ES-I3 (cell line): Measurements from ENCODE around the gene SYT1.

Experiments used
- H3K36me3 ChIP-seq: 2 replicates; pipeline ENCODE4 v1.6.1; 2013; ENCODE audit warnings: mild to moderate bottlenecking, low read length, control low read depth, moderate library complexity; ENCODE audit not compliant: insufficient read depth
- H3K4me1 ChIP-seq: 2 replicates; pipeline ENCODE4 v1.6.1; 2013; ENCODE audit warnings: mild to moderate bottlenecking, control low read depth, low read length; ENCODE audit not compliant: insufficient read depth
- H3K9ac ChIP-seq: 2 replicates; pipeline ENCODE4 v1.6.1; 2013; ENCODE audit warnings: low read depth, mild to moderate bottlenecking, low read length, moderate library complexity
- H3K9me3 ChIP-seq: 2 replicates; pipeline ENCODE4 v1.6.1; 2013; ENCODE audit warnings: mild to moderate bottlenecking, low read length, moderate library complexity; ENCODE audit not compliant: control insufficient read depth, insufficient read depth

The SYT1 gene

GRCh38 chr12:79288911-79289310 is 424.3 kb downstream of the SYT1 start:
- no peak overlapping the region for H3K9ac ChIP-seq
- no peaks in the 10 kb centered on the region for H3K4me1 ChIP-seq
- H3K36me3 ChIP-seq, result 0 out of 2 replicates have a peak, but pooled peaks cover 2% of the 10 kb centered on the region
- H3K9me3 ChIP-seq, result no peaks in the 10 kb centered on the region

GRCh38 chr12:79291711-79292110 is 427.1 kb downstream of the SYT1 start:
- Histone ChIP-seq H3K4me1 (no peaks in the 10 kb centered on the region), H3K9ac (no peak overlapping the region), H3K9me3 (no peaks in the 10 kb centered on the region), H3K36me3 (0 out of 2 replicates have a peak, but pooled peaks cover 2% of the 10 kb centered on the region)

GRCh38 chr12:79294590-79294989 is 430.0 kb downstream of the SYT1 start:
- peaks cover 2% of the 10 kb centered on the region; the same call in 1 of the 2 replicates for H3K36me3 ChIP-seq
- no peaks in the 10 kb centered on the region for H3K9me3 ChIP-seq
- no peaks in the 10 kb centered on the region for H3K4me1 ChIP-seq
- H3K9ac ChIP-seq, result no peak overlapping the region

- Histone ChIP-seq H3K9me3 (no peaks in the 10 kb centered on the region), H3K4me1 (no peaks in the 10 kb centered on the region), H3K9ac (no peak overlapping the region), H3K36me3 (no peaks in the 10 kb centered on the region; the same call in 1 of the 2 replicates)
Observed at GRCh38 chr12:79295572-79295971, 431.0 kb downstream of the SYT1 start.

- H3K36me3 ChIP-seq, result no peaks in the 10 kb centered on the region; the same call in 1 of the 2 replicates
- no peaks in the 10 kb centered on the region for H3K4me1 ChIP-seq
- no peaks in the 10 kb centered on the region for H3K9me3 ChIP-seq
- no peak overlapping the region for H3K9ac ChIP-seq
Observed at GRCh38 chr12:79296133-79296532, 431.6 kb downstream of the SYT1 start.

GRCh38 chr12:79296871-79297270 is 432.3 kb downstream of the SYT1 start:
- Histone ChIP-seq H3K4me1 (no peaks in the 10 kb centered on the region), H3K9ac (no peak overlapping the region), H3K36me3 (no peaks in the 10 kb centered on the region; the same call in 1 of the 2 replicates), H3K9me3 (no peaks in the 10 kb centered on the region)

- no peaks in the 10 kb centered on the region for H3K4me1 ChIP-seq
- no peaks in the 10 kb centered on the region for H3K9me3 ChIP-seq
- no peak overlapping the region for H3K9ac ChIP-seq
- no peaks in the 10 kb centered on the region; the same call in 1 of the 2 replicates for H3K36me3 ChIP-seq
Observed at GRCh38 chr12:79298506-79298905, 433.9 kb downstream of the SYT1 start.

- Histone ChIP-seq H3K4me1 (no peaks in the 10 kb centered on the region), H3K9ac (no peak overlapping the region), H3K9me3 (no peaks in the 10 kb centered on the region), H3K36me3 (no peaks in the 10 kb centered on the region; the same call in 1 of the 2 replicates)
Observed at GRCh38 chr12:79299447-79300198, 435.0 kb downstream of the SYT1 start.

- Histone ChIP-seq H3K9me3 (no peaks in the 10 kb centered on the region), H3K9ac (no peak overlapping the region), H3K36me3 (no peaks in the 10 kb centered on the region; the same call in 1 of the 2 replicates), H3K4me1 (no peaks in the 10 kb centered on the region)
Observed at GRCh38 chr12:79300199-79300568, 435.6 kb downstream of the SYT1 start.

- H3K36me3 ChIP-seq, result no peaks in the 10 kb centered on the region; the same call in 1 of the 2 replicates
- H3K9ac ChIP-seq, result no peak overlapping the region
- H3K4me1 ChIP-seq, result no peaks in the 10 kb centered on the region
- no peaks in the 10 kb centered on the region for H3K9me3 ChIP-seq
Observed at GRCh38 chr12:79301181-79301580, 436.6 kb downstream of the SYT1 start.

GRCh38 chr12:79302162-79302814 is 437.7 kb downstream of the SYT1 start:
- no peak overlapping the region for H3K9ac ChIP-seq
- H3K9me3 ChIP-seq, result no peaks in the 10 kb centered on the region
- H3K4me1 ChIP-seq, result no peaks in the 10 kb centered on the region
- H3K36me3 ChIP-seq, result no peaks in the 10 kb centered on the region; the same call in 1 of the 2 replicates

GRCh38 chr12:79307340-79307739 is 442.8 kb downstream of the SYT1 start:
- Histone ChIP-seq H3K9me3 (no peaks in the 10 kb centered on the region), H3K4me1 (no peaks in the 10 kb centered on the region), H3K36me3 (no peaks in the 10 kb centered on the region), H3K9ac (no peak overlapping the region)

- Histone ChIP-seq H3K9me3 (no peaks in the 10 kb centered on the region), H3K4me1 (no peaks in the 10 kb centered on the region), H3K9ac (no peak overlapping the region), H3K36me3 (no peaks in the 10 kb centered on the region)
Observed at GRCh38 chr12:79309039-79309438, 444.5 kb downstream of the SYT1 start.

- Histone ChIP-seq H3K4me1 (peaks cover 12% of the 10 kb centered on the region; the same call in 1 of the 2 replicates), H3K9me3 (no peaks in the 10 kb centered on the region), H3K36me3 (no peaks in the 10 kb centered on the region; the same call in 1 of the 2 replicates)
Observed at GRCh38 chr12:79317179-79317847, 452.7 kb downstream of the SYT1 start.

More at GRCh38 chr12:79317179-79317847, 452.7 kb downstream of the SYT1 start:
- no peak overlapping the region for H3K9ac ChIP-seq
